Esophagus (tissue), 2 donors: Measurements from ENCODE around the gene FTCDNL1. TPM values are rescaled to one million over a fixed set of nuclear protein-coding genes. Genes with fewer than 3 reads are reported as not detected.

Experiments
- H3K27ac ChIP-seq, 2 donors: one replicate each; pipeline ENCODE4 v1.5.1; 2013; ENCODE audit warnings: low read depth in 2 of 2, mild to moderate bottlenecking in 2 of 2, inconsistent platforms in 1 of 2, low read length in 1 of 2, moderate library complexity in 1 of 2
- H3K27me3 ChIP-seq, 2 donors: one replicate each; pipeline ENCODE4 v1.6.1; 2013; ENCODE audit warnings: low read length in 2 of 2, control low read depth in 1 of 2, mild to moderate bottlenecking in 1 of 2; ENCODE audit not compliant: insufficient read depth in 2 of 2, control insufficient read depth in 1 of 2
- H3K36me3 ChIP-seq, 2 donors: one replicate each; pipeline ENCODE4 v1.6.1; 2013; ENCODE audit warnings: low read length in 1 of 2; ENCODE audit not compliant: control insufficient read depth in 2 of 2, insufficient read depth in 2 of 2
- H3K4me1 ChIP-seq, 2 donors: one replicate each; pipeline ENCODE4 v1.6.1; 2013; ENCODE audit warnings: low read length in 1 of 2; ENCODE audit not compliant: control insufficient read depth in 2 of 2, insufficient read depth in 2 of 2
- H3K4me3 ChIP-seq, 2 donors: one replicate each; pipeline ENCODE4 v1.5.1; 2013; ENCODE audit warnings: low read length in 2 of 2, mild to moderate bottlenecking in 2 of 2, low read depth in 1 of 2, moderate library complexity in 1 of 2
- H3K9me3 ChIP-seq, 2 donors: one replicate each; pipeline ENCODE4 v1.6.1; 2013; ENCODE audit warnings: mild to moderate bottlenecking in 2 of 2, low read depth in 1 of 2, low read length in 1 of 2, moderate library complexity in 1 of 2; ENCODE audit not compliant: control insufficient read depth in 2 of 2, insufficient read depth in 1 of 2
- WGBS, 2 donors: extraction: QIAGEN DNeasy Blood & Tissue Kit; methylation state at CpG; one replicate each; pipeline ENCODE4 v1.1.7; 2013; 5-methylcytosine and 5-hydroxymethylcytosine counted together
- polyA plus RNA-seq, 2 donors: library from polyadenylated mRNA; stranded (reverse); fragments of 200-250 nt; gene quantifications; one replicate each; pipeline ENCODE4 v1.2.3, GENCODE V29; 2013
- donor health status: healthy with polysubstance abuse.
- donor health status: Bipolar disorder and iron deficiency.

The FTCDNL1 gene
- polyA plus RNA-seq, 2 donors, result 0.55 to 1.4 TPM

DNA sequence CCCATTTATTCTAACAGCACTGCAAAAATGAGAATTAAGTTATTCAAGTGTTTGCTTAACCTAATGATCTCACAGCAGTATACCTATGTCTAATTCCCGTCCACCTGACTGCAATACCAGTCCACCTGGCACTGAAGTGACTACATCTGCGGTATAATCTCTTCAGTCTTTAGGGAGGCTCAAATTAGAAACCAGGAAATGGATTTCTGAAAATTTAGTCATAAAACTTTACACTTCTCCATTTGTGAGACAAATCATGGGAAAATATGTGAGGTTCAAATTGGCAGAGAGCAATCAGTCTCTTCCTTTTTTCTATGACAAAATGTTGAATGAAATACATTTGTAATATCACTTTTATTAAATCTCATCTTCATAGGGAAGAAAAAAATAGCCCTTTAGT is 33.0 kb downstream of the FTCDNL1 start:
- WGBS, 2 donors, result 60 to 64% methylated on average over 2 of the region's 2 CpGs
- Histone ChIP-seq H3K27me3 (no peaks in the 10 kb centered on the region), H3K4me1 (no peaks in the 10 kb centered on the region), H3K27ac (no peak overlapping the region), H3K36me3 (no peaks in the 10 kb centered on the region), H3K4me3 (no peak overlapping the region), H3K9me3 (no peaks in the 10 kb centered on the region)

- Histone ChIP-seq H3K4me3 (no peak overlapping the region), H3K27me3 (no peaks in the 10 kb centered on the region), H3K36me3 (no peaks in the 10 kb centered on the region), H3K27ac (no peak overlapping the region), H3K9me3 (no peaks in the 10 kb centered on the region), H3K4me1 (no peaks in the 10 kb centered on the region)
Measured at GRCh38 chr2:199814817-199815211, 36.2 kb downstream of the FTCDNL1 start.

GRCh38 chr2:199814101-199814816 is 36.7 kb downstream of the FTCDNL1 start:
- H3K4me3 ChIP-seq, result no peak overlapping the region
- 56 to 65% methylated on average over 6 of the region's 6 CpGs for WGBS, 2 donors

GRCh38 chr2:199812493-199812892 is 38.5 kb downstream of the FTCDNL1 start:
- no peak overlapping the region for H3K4me3 ChIP-seq
- H3K9me3 ChIP-seq, result no peaks in the 10 kb centered on the region
- H3K36me3 ChIP-seq, result no peaks in the 10 kb centered on the region
- WGBS, 2 donors, result 85 to 89% methylated on average over 8 of the region's 8 CpGs
- no peak overlapping the region for H3K27ac ChIP-seq
- H3K4me1 ChIP-seq, result no peaks in the 10 kb centered on the region
- H3K27me3 ChIP-seq, result no peaks in the 10 kb centered on the region

More at GRCh38 chr2:199814101-199814816, 36.7 kb downstream of the FTCDNL1 start:
- no peaks in the 10 kb centered on the region for H3K36me3 ChIP-seq
- no peaks in the 10 kb centered on the region for H3K4me1 ChIP-seq
- no peaks in the 10 kb centered on the region for H3K9me3 ChIP-seq
- no peaks in the 10 kb centered on the region for H3K27me3 ChIP-seq
- no peak overlapping the region for H3K27ac ChIP-seq

- WGBS, 2 donors, result 88 to 89% methylated on average over 2 of the region's 2 CpGs
- Histone ChIP-seq H3K36me3 (no peaks in the 10 kb centered on the region), H3K9me3 (no peaks in the 10 kb centered on the region), H3K4me1 (no peaks in the 10 kb centered on the region), H3K27me3 (no peaks in the 10 kb centered on the region), H3K4me3 (no peak overlapping the region), H3K27ac (no peak overlapping the region)
Measured at GRCh38 chr2:199811346-199811745, 39.6 kb downstream of the FTCDNL1 start.

GRCh38 chr2:199810422-199811171 is 40.4 kb downstream of the FTCDNL1 start:
- Histone ChIP-seq H3K4me1 (no peaks in the 10 kb centered on the region), H3K4me3 (no peak overlapping the region), H3K36me3 (no peaks in the 10 kb centered on the region), H3K27ac (no peak overlapping the region), H3K9me3 (no peaks in the 10 kb centered on the region), H3K27me3 (no peaks in the 10 kb centered on the region)
- 79 to 83% methylated on average over 7 of the region's 7 CpGs for WGBS, 2 donors

DNA sequence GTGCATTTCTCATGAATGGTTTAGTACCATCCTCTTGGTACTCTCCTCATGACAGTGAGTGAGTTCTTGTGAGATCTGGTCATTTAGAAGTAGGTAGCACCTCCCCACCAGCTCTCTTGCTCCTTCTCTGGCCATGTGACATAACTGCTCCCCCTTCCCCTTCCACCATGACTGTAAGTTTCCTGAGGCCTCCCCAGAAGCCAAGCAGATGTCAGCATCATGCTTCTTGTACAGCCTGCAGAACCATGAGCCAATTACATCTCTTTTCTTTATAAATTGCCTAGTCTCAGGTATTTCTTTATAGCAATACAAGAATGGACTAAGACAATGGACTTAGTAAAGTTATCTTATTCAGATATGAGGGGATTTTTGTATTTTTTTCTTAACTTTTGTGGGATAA is 43.0 kb downstream of the FTCDNL1 start:
- no peak overlapping the region for H3K4me3 ChIP-seq
- no peaks in the 10 kb centered on the region for H3K27me3 ChIP-seq

GRCh38 chr2:199806179-199806578 is 44.8 kb downstream of the FTCDNL1 start:
- H3K9me3 ChIP-seq, result no peaks in the 10 kb centered on the region
- 26 to 48% methylated on average over 7 of the region's 7 CpGs for WGBS, 2 donors
- H3K36me3 ChIP-seq, result no peaks in the 10 kb centered on the region
- no peak overlapping the region for H3K4me3 ChIP-seq
- H3K27me3 ChIP-seq, result no peaks in the 10 kb centered on the region
- no peak overlapping the region for H3K27ac ChIP-seq
- H3K4me1 ChIP-seq, result no peaks in the 10 kb centered on the region

More for the DNA sequence above, 43.0 kb downstream of the FTCDNL1 start:
- H3K27ac ChIP-seq, result no peak overlapping the region
- no peaks in the 10 kb centered on the region for H3K36me3 ChIP-seq
- no peaks in the 10 kb centered on the region for H3K4me1 ChIP-seq
- no peaks in the 10 kb centered on the region for H3K9me3 ChIP-seq

GRCh38 chr2:199804831-199805230 is 46.2 kb downstream of the FTCDNL1 start:
- H3K27me3 ChIP-seq, result no peaks in the 10 kb centered on the region
- H3K36me3 ChIP-seq, result no peaks in the 10 kb centered on the region
- no peaks in the 10 kb centered on the region for H3K4me1 ChIP-seq
- 40 to 41% methylated on average over 1 of the region's 1 CpG for WGBS, 2 donors
- H3K4me3 ChIP-seq, result no peak overlapping the region
- no peaks in the 10 kb centered on the region for H3K9me3 ChIP-seq
- H3K27ac ChIP-seq, result no peak overlapping the region
